ENCODE results near the gene SNAP47.
A peak's percentile ranks its signal among the peaks of the same experiment; 100 is the strongest.

The SNAP47 gene

GRCh38 chr1:227754958-227755357, 19.7 kb downstream of the SNAP47 start:
- no peak overlapping the region for H2BK120ac ChIP-seq (ENCODE audit: insufficient read depth, low read length, poor library complexity)
- H3K9ac ChIP-seq (ENCODE audit: low read length) = no peak overlapping the region
- H3K4me2 ChIP-seq (ENCODE audit: low read length) = no peak overlapping the region
- no peak overlapping the region for H2BK12ac ChIP-seq (ENCODE audit: low read length)
- no peak overlapping the region for H3K14ac ChIP-seq (ENCODE audit: low read length)
- peaks cover 5% of the 10 kb centered on the region for H3K79me1 ChIP-seq (ENCODE audit: low read length)
- peaks cover 19 to 20% of the 10 kb centered on the region in 2 experiments for H3K4me1 ChIP-seq (ENCODE audit: control insufficient read depth in 1 of 2, insufficient read depth in 2 of 2, low read length in 2 of 2)
- H3K18ac ChIP-seq (ENCODE audit: low read length) = no peak overlapping the region
- H2BK5ac ChIP-seq (ENCODE audit: low read depth, low read length, poor library complexity) = no peak overlapping the region
- H3K79me2 ChIP-seq (ENCODE audit: control insufficient read depth, insufficient read depth, low read length, poor library complexity) = no peaks in the 10 kb centered on the region
- no peak overlapping the region for H2AK5ac ChIP-seq (ENCODE audit: low read length)
- no peaks in the 10 kb centered on the region for H3K27me3 ChIP-seq (ENCODE audit: insufficient read depth, low read length)
- peaks cover 2% of the 10 kb centered on the region for H3K9me3 ChIP-seq (ENCODE audit: insufficient read depth, low read depth, low read length)
- no peak overlapping the region for H3K23ac ChIP-seq (ENCODE audit: low read length)
- no CpG with 5 or more reads among the region's 4 CpGs for WGBS (ENCODE audit: extremely low coverage, insufficient coverage, insufficient read length)
- H4K8ac ChIP-seq (ENCODE audit: low read depth, low read length) = no peak overlapping the region
- no peak for DNase-seq
- H3K4ac ChIP-seq (ENCODE audit: low read depth, low read length) = no peak overlapping the region
- no peak overlapping the region for H4K12ac ChIP-seq (ENCODE audit: low read depth, low read length)
- H3K4me3 ChIP-seq (ENCODE audit: low read depth, low read length) = no peak overlapping the region
- no peak overlapping the region for H2AFZ ChIP-seq (ENCODE audit: insufficient read depth, low read length, poor library complexity)
- H3K36me3 ChIP-seq (ENCODE audit: control insufficient read depth in 1 of 2, insufficient read depth in 2 of 2, low read length in 2 of 2) = peaks cover 25 to 29% of the 10 kb centered on the region in 2 experiments
- H4K91ac ChIP-seq (ENCODE audit: low read depth, low read length) = no peak overlapping the region
- H3K27ac ChIP-seq (ENCODE audit: low read depth, low read length) = no peak overlapping the region

- WGBS (ENCODE audit: extremely low coverage, insufficient coverage, insufficient read length) = no CpG with 5 or more reads among the region's 13 CpGs
- no peak overlapping the region for H3K4me3 ChIP-seq (ENCODE audit: low read depth, low read length)
- H3K27me3 ChIP-seq (ENCODE audit: insufficient read depth, low read length) = no peaks in the 10 kb centered on the region
- no peak overlapping the region for H3K4ac ChIP-seq (ENCODE audit: low read depth, low read length)
- no peak overlapping the region for H3K9ac ChIP-seq (ENCODE audit: low read length)
- peaks cover 24 to 25% of the 10 kb centered on the region in 2 experiments for H3K4me1 ChIP-seq (ENCODE audit: control insufficient read depth in 1 of 2, insufficient read depth in 2 of 2, low read length in 2 of 2)
- no peak overlapping the region for H3K27ac ChIP-seq (ENCODE audit: low read depth, low read length)
- peaks cover 7% of the 10 kb centered on the region for H3K79me1 ChIP-seq (ENCODE audit: low read length)
- H2AK5ac ChIP-seq (ENCODE audit: low read length) = no peak overlapping the region
- H4K8ac ChIP-seq (ENCODE audit: low read depth, low read length) = no peak overlapping the region
- H4K91ac ChIP-seq (ENCODE audit: low read depth, low read length) = no peak overlapping the region
- no peak overlapping the region for H2AFZ ChIP-seq (ENCODE audit: insufficient read depth, low read length, poor library complexity)
- no peak overlapping the region for H3K18ac ChIP-seq (ENCODE audit: low read length)
- H3K23ac ChIP-seq (ENCODE audit: low read length) = no peak overlapping the region
- DNase-seq = no peak
- H3K36me3 ChIP-seq (ENCODE audit: control insufficient read depth in 1 of 2, insufficient read depth in 2 of 2, low read length in 2 of 2) = peaks cover 17 to 23% of the 10 kb centered on the region in 2 experiments
- H3K9me3 ChIP-seq (ENCODE audit: insufficient read depth, low read depth, low read length) = peaks cover 2% of the 10 kb centered on the region
- no peaks in the 10 kb centered on the region for H3K79me2 ChIP-seq (ENCODE audit: control insufficient read depth, insufficient read depth, low read length, poor library complexity)
- no peak overlapping the region for H2BK5ac ChIP-seq (ENCODE audit: low read depth, low read length, poor library complexity)
- no peak overlapping the region for H3K4me2 ChIP-seq (ENCODE audit: low read length)
- no peak overlapping the region for H4K12ac ChIP-seq (ENCODE audit: low read depth, low read length)
- no peak overlapping the region for H2BK120ac ChIP-seq (ENCODE audit: insufficient read depth, low read length, poor library complexity)
- no peak overlapping the region for H3K14ac ChIP-seq (ENCODE audit: low read length)
- no peak overlapping the region for H2BK12ac ChIP-seq (ENCODE audit: low read length)
These were observed 21.1 kb downstream of the SNAP47 start for GRCh38 chr1:227756172-227756959.

- H3K9ac ChIP-seq (ENCODE audit: low read length) = no peak overlapping the region
- H3K23ac ChIP-seq (ENCODE audit: low read length) = no peak overlapping the region
- no peak overlapping the region for H4K12ac ChIP-seq (ENCODE audit: low read depth, low read length)
- no peak overlapping the region for H2BK120ac ChIP-seq (ENCODE audit: insufficient read depth, low read length, poor library complexity)
- H3K27me3 ChIP-seq (ENCODE audit: insufficient read depth, low read length) = no peaks in the 10 kb centered on the region
- no peak overlapping the region for H2BK12ac ChIP-seq (ENCODE audit: low read length)
- H2AFZ ChIP-seq (ENCODE audit: insufficient read depth, low read length, poor library complexity) = no peak overlapping the region
- no peak overlapping the region for H3K4me2 ChIP-seq (ENCODE audit: low read length)
- no peak overlapping the region for H3K27ac ChIP-seq (ENCODE audit: low read depth, low read length)
- H3K4me1 ChIP-seq (ENCODE audit: control insufficient read depth in 1 of 2, insufficient read depth in 2 of 2, low read length in 2 of 2) = peaks cover 25 to 27% of the 10 kb centered on the region in 2 experiments
- H4K91ac ChIP-seq (ENCODE audit: low read depth, low read length) = no peak overlapping the region
- H3K18ac ChIP-seq (ENCODE audit: low read length) = no peak overlapping the region
- DNase-seq = no peak
- no peak overlapping the region for H3K4ac ChIP-seq (ENCODE audit: low read depth, low read length)
- WGBS (ENCODE audit: extremely low coverage, insufficient coverage, insufficient read length) = no CpG with 5 or more reads among the region's 2 CpGs
- H4K8ac ChIP-seq (ENCODE audit: low read depth, low read length) = no peak overlapping the region
- no peak overlapping the region for H3K4me3 ChIP-seq (ENCODE audit: low read depth, low read length)
- no peak overlapping the region for H2AK5ac ChIP-seq (ENCODE audit: low read length)
- H3K79me2 ChIP-seq (ENCODE audit: control insufficient read depth, insufficient read depth, low read length, poor library complexity) = no peaks in the 10 kb centered on the region
- H3K9me3 ChIP-seq (ENCODE audit: insufficient read depth, low read depth, low read length) = peaks cover 2% of the 10 kb centered on the region
- H3K36me3 ChIP-seq (ENCODE audit: control insufficient read depth in 1 of 2, insufficient read depth in 2 of 2, low read length in 2 of 2) = peaks cover 25 to 31% of the 10 kb centered on the region in 2 experiments
- no peak overlapping the region for H3K14ac ChIP-seq (ENCODE audit: low read length)
- peaks cover 7% of the 10 kb centered on the region for H3K79me1 ChIP-seq (ENCODE audit: low read length)
- H2BK5ac ChIP-seq (ENCODE audit: low read depth, low read length, poor library complexity) = no peak overlapping the region
These were observed 22.5 kb downstream of the SNAP47 start for GRCh38 chr1:227757781-227758180.

GRCh38 chr1:227758366-227758765, 23.1 kb downstream of the SNAP47 start:
- H3K4me2 ChIP-seq (ENCODE audit: low read length) = no peak overlapping the region
- H3K14ac ChIP-seq (ENCODE audit: low read length) = no peak overlapping the region
- H3K79me2 ChIP-seq (ENCODE audit: control insufficient read depth, insufficient read depth, low read length, poor library complexity) = peaks cover 2% of the 10 kb centered on the region
- no peak overlapping the region for H2AK5ac ChIP-seq (ENCODE audit: low read length)
- peak overlapping the region; percentile 29 for H4K91ac ChIP-seq (ENCODE audit: low read depth, low read length)
- H3K36me3 ChIP-seq (ENCODE audit: control insufficient read depth in 1 of 2, insufficient read depth in 2 of 2, low read length in 2 of 2) = peaks cover 25 to 29% of the 10 kb centered on the region in 2 experiments
- peaks cover 29 to 31% of the 10 kb centered on the region in 2 experiments for H3K4me1 ChIP-seq (ENCODE audit: control insufficient read depth in 1 of 2, insufficient read depth in 2 of 2, low read length in 2 of 2)
- H2BK120ac ChIP-seq (ENCODE audit: insufficient read depth, low read length, poor library complexity) = no peak overlapping the region
- H3K4me3 ChIP-seq (ENCODE audit: low read depth, low read length) = no peak overlapping the region
- no peak overlapping the region for H4K12ac ChIP-seq (ENCODE audit: low read depth, low read length)
- H3K79me1 ChIP-seq (ENCODE audit: low read length) = peaks cover 11% of the 10 kb centered on the region
- no peak overlapping the region for H3K9ac ChIP-seq (ENCODE audit: low read length)
- no peak overlapping the region for H3K23ac ChIP-seq (ENCODE audit: low read length)
- no CpG with 5 or more reads among the region's 6 CpGs for WGBS (ENCODE audit: extremely low coverage, insufficient coverage, insufficient read length)
- H3K4ac ChIP-seq (ENCODE audit: low read depth, low read length) = no peak overlapping the region
- H3K27me3 ChIP-seq (ENCODE audit: insufficient read depth, low read length) = no peaks in the 10 kb centered on the region
- no peak overlapping the region for H3K27ac ChIP-seq (ENCODE audit: low read depth, low read length)
- H4K8ac ChIP-seq (ENCODE audit: low read depth, low read length) = no peak overlapping the region
- no peak for DNase-seq
- H2BK12ac ChIP-seq (ENCODE audit: low read length) = no peak overlapping the region
- no peak overlapping the region for H2AFZ ChIP-seq (ENCODE audit: insufficient read depth, low read length, poor library complexity)
- peaks cover 2% of the 10 kb centered on the region for H3K9me3 ChIP-seq (ENCODE audit: insufficient read depth, low read depth, low read length)
- H2BK5ac ChIP-seq (ENCODE audit: low read depth, low read length, poor library complexity) = no peak overlapping the region
- H3K18ac ChIP-seq (ENCODE audit: low read length) = no peak overlapping the region
